ENCODE results near the gene HIPK3.
A peak's percentile ranks its signal among the peaks of the same experiment; 100 is the strongest.
"Not testable (repeated sequence)": the region's sequence is repeated elsewhere in the genome, so short reads cannot be mapped to it uniquely, and the experiment has no call there.

Gene HIPK3

DNA sequence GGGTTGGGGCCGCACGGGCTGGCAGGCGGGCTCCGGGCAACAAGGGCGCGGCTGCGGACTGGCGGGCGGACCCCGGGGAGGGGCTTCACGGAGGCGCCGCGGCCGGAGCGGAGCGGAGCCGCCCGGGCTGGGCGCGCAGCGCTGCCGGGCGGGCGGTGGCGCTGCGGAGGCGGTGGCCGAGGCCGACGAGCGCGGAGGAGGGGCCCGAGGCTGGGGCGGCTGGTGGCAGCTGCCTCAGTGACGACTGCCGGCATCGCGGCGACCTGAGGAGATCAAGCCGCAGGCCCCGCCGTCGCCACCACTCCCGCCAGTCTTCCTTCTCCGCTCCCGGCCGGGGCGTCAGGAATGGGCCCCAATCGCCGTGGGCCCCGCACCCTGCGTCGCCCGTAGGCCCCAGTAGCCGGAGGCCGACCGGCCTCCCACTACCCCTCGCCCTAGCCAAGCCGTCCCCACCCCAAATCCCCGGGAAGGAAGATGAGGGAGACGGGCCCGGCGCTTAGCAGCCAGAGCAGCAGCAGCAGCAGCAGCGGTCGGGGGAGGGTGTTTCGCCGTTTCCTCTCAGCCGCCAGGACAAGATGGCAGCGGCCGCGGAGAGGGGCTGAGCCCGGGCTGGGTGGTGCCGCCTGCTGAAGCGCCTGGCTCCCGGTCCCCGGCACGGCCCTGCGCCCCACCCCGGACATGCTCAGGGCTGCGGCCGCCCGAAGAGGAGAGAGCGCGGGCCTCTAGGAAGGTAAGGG lies at the start of gene HIPK3:
TSS of gene HIPK3 (plus strand) at position 222 of the 737 bp plus-strand sequence.
- DNase-seq (ENCODE audit: low spot score): peak; percentile 74

DNA sequence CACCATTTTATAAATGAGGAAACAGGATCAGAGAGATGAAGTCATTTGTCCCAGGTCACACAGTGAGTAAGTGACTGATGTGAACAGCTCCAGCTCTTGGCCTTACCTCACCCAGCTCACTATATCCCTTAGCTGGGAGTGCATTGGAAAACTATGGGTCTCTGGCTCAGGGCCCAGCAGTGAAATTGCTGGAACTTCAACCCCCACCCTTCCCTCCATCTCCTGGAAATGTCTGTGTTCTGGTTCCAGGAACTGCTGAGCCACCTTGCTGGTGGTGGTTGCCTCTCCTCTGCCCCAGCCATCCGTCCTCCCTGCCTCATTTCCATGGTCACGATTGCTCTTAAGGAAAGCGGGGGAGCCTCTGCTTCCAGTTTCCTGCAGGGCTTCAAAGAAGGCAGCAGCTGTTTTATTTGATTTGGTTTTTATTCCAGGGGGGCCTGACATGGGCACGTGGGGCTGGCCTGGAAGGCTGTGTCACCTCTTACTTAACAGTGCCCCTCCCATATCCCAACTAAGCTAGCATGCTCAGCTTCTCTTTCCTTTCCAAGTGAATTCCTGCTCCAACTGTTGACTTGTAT lies 49.7 kb upstream of the HIPK3 start:
- no peak for DNase-seq (ENCODE audit: low spot score)

DNA sequence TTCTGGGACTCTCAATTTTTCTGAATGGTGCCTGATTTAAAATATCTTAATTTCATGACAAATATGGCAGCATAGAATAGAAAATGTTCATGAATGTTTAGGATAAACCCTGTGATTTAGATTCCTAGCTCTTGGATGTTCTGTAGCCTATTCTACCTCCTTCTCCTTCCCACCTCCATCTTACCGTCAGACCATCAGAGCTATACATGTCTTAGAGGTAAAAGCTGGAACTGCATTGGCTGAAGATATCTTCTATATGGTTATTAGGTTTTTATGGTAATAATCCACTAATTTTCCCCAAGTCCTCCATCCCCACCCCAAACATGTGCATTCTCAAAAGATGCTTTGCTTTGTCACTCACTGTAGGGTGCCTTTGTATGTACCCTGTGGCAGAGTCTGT lies 49.0 kb upstream of the HIPK3 start:
- DNase-seq (ENCODE audit: low spot score): no peak

DNA sequence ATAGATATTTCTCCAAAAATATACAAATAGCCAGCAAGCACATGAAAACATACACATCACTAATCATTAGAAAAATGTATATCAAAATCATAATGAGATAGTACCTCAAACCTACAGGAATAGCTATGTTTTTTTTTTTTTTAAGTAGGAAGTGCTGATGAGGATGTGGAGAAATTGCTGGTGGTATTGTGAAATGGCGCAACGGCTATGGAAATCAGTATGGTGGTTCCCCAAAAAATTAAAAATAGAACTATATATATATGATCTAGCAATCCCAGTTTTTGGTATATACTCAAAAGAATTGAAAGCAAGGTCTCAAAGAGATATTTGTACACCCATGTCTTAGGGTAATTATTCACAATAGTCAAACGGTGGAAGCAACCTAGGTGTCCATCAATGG lies 46.0 kb upstream of the HIPK3 start:
- DNase-seq (ENCODE audit: low spot score): no peak

DNA sequence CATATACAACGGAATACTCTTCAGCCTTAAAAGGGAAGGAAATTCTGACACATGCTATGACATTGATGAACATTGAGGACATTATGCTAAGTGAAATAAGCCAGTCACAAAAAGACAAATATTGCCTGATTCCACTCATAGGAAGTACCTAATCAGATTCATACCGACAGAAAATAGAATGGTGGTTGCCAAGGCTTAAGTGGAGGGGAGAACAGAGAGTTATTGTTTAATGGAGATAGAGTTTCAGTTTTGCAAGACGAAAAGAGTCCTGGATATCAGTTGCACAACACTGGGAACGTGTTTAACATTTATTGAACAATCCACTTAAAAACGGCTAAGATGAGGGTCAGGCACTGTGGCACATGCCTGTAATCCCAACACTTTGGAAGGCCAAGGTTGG lies 45.6 kb upstream of the HIPK3 start:
- DNase-seq (ENCODE audit: low spot score): no peak

DNA sequence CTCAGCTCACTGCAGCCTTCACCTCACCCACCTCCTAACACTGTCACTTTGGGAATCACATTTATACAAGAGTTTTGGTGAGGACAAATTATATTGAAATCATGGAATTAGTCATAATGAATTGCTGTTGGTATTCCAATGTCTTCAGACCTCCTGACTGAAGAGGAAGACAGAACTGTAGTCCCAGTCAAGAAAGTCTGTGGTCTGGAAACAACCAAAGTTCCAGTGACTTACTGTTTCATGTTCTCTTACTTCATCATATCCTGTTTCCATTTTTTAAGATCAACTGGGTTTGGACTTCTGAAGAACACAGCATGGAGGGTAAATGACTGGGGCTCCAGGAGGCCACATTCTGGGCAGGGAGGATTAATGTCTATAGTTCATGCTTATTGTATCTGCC lies 43.0 kb upstream of the HIPK3 start:
- DNase-seq (ENCODE audit: low spot score): no peak

DNA sequence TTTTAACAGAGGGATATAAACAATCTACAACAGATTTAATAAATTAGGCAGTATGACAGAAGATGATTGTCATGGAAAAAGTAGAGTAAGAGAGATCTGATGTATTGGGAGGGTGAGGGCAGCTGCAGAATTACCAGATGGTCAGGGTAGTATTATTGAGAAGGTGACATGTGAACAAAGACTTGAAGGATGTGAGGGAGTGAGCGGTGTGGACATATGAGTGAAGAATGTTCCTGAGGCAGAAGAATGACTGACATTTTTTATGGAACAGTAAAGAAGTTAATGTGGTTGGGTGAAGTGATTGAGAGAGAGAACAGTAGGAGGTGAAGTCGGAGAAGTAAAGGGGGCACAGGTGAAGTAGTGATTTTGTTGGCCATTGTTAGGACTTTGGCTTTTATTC lies 42.4 kb upstream of the HIPK3 start:
- no peak for DNase-seq (ENCODE audit: low spot score)

DNA sequence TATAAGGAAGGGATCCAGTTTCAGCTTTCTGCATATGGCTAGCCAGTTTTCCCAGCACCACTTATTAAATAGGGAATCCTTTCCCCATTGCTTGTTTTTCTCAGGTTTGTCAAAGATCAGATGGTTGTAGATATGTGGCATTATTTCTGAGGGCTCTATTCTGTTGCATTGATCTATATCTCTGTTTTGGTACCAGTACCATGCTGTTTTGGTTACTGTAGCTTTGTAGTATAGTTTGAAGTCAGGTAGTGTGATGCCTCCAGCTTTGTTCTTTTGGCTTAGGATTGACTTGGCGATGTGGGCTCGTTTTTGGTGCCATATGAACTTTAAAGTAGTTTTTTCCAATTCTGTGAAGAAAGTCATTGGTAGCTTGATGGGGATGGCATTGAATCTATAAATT lies 40.5 kb upstream of the HIPK3 start:
- not testable (repeated sequence) for DNase-seq (ENCODE audit: low spot score)

DNA sequence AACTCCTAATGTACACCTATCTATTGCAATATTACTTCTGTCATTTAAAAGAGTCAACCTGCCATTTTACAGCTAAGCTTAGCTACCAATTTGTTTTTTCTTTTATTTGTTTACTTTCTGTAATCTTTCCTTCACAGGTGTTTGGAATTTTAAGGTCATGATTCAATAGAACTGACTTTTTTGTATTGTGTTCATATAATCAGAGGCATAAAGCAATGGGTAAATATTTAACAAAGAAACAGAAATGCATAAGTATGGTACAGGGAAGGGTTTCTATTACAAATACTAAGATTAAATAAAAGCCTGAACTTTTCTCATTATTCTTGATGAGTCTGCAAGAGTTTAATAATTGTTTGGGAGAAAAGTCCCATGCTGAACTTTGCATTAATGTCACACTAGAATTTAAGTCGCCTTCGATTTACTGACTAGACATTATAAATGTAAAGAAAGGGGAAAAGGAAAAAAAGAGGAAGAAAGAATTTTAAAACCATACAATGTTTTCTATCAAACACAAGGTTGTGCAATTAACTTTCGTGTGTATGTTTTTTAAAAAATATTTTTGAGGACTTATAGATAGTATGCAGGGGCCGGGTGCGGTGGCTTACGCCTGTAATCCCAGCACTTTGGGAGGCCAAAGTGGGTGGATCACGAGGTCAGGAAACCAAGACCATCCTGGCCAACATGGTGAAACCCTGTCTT lies 35.0 kb upstream of the HIPK3 start:
- no peak for DNase-seq (ENCODE audit: low spot score)

DNA sequence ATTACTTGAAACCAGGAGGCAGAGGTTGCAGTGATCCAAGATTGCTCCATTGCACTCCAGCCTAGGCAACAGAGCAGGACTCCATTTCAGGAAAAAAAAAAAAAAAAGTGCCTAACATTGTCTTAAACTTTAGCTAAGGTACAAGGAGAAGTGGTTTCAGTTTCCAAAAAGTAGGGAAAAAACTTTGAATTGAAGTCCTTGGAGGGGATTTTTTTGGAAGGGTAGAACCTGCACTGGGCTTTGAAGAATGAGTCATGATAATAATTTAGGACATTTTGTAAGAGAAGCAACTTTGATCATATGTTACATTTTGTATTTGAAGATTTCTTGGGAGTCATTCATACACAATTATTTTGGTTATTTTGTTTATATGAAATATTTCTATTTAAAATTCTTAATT lies 31.8 kb upstream of the HIPK3 start:
- DNase-seq (ENCODE audit: low spot score): no peak

DNA sequence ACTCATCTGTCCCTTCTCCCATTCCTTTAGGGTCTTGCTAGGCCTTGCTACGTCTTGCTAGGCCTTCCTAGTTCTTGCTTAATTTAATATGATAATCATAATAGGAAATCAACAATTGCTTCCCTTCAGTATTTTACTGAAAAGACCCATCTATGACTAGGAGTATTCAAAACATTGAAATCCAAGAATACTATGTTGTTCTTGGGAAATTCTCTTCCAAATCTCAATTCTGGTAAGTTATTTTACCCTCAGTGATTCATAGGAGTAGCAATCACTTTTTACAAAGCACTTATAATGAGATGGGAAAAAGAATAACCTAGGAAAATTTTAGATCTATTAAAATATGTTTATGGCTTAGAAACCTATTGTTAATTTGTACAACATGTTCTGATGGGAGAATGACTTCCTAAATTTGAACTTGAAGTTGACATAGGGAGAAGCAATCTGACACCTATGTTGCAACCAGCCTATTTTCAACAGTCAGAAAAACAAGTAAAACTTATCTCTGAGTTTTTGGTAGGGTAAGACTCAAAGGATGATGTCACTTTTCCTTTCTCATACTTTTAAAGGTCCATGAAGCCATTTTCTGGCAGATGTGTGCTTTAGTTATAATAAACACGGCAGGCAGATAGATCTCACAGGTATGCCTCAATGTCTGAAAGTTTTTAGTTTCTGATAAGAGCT lies 29.5 kb upstream of the HIPK3 start:
- no peak for DNase-seq (ENCODE audit: low spot score)

DNA sequence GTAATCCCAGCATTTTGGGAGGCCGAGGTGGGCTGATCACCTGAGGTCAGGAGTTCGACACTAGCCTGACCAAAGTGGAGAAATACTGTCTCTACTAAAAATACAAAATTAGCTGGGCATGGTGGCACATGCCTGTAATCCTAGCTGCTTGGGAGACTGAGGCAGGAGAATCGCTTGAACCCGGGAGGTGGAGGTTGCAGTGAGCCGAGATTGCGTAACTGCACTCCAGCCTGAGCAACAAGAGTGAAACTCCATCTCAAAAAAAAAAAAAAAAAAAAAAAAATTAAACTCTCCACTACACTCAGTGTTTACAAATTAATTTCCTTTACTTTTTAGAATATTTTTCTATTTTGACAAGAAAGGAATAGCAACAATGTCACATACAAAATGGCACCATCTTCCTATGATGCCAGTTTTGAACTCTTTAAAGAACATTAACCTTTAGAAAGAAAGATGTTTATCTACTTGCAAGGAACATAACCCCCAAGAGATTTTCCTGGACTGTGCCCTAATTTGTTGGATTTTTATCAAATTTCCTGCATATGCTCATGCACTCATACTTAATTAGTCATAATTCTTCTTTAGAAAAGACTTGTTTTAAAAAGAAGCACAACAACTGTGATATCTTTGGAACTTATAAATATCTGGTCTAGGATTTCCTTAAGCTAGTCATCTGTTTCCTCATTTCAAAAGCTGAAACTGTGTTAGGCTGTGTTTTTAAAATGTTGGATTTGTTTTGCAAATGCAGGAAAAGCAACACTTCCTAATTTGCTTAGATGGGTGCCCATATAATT lies 22.6 kb upstream of the HIPK3 start:
- no peak for DNase-seq (ENCODE audit: low spot score)

DNA sequence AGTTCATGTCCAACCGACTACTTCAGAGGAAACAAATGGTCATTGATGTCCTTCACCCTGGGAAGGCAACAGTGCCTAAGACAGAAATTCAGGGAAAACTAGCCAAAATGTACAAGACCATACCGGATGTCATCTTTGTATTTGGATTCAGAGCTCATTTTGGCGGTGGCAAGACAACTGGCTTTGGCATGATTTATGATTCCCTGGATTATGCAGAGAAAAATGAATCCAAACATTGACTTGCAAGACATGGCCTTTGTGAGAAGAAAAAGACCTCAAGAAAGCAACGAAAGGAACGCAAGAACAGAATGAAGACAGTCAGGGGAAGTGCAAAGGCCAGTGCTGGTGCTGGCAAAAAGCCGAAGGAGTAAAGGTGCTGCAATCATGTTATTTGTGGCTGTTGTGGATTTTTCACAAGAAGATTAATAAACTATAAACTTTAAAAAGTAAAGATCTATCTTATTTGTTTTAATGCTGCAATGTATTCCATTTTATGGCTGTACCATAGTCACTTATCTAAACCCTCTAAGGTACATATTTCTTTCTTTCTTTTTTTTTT lies 20.1 kb upstream of the HIPK3 start:
- DNase-seq (ENCODE audit: low spot score): no peak

DNA sequence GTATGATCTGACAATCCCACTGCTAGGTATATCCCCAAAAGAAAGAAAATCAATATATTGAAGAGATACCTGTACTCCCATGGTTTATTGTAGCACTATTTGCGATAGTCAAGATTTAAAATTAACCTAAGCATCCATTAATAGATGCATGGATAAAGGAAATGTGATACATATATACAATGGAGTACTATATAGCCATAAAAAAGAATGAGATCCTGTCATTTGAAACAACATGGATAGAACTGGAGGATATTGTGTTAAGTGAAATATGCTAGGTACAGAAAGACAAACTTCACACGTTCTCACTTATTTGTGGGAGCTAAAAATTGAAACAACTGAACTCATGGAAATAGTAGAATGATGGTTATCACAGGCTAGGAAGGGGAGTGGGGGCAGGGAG lies 14.6 kb upstream of the HIPK3 start:
- no peak for DNase-seq (ENCODE audit: low spot score)

DNA sequence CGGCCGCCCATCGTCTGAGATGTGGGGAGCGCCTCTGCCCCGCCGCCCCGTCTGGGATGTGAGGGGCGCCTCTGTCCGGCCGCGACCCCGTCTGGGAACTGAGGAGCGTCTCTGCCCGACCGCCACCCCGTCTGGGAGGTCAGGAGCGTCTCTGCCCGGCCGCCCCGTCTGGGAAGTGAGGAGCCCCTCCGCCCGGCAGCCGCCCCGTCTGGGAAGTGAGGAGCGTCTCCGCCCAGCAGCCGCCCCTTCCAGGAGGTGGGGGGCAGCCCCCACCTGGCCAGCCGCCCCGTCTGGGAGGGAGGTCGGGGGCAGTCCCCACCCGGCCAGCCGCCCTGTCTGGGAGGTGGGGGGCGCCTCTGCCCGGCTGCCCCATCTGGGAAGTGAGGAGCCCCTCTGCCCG lies 13.5 kb upstream of the HIPK3 start:
- not testable (repeated sequence) for DNase-seq (ENCODE audit: low spot score)

DNA sequence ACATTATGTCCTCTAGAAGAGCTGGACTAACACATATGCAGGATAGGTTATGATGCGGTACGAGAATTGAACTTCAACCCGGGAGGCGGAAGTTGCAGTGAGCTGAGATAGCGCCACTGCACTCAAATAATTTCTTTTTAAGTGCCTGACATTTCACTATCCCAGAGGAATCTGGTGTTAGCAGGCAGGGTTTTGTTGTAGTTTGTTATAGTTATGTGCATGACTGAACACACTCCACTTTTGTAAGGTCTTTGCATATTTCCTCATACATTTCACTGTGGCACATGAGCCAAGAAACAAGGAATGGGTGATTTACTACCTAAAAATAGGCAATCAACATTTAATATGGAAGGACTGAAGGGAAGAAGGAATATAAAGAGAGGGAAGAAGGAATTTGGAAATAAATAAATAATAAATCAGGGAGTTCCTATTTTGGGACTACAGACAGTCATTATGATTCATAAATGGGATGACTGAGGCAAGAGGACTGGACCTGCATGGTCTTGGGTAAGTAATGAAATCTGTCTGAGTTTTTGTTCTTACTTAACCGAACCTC lies 8.7 kb upstream of the HIPK3 start:
- DNase-seq (ENCODE audit: low spot score): no peak

DNA sequence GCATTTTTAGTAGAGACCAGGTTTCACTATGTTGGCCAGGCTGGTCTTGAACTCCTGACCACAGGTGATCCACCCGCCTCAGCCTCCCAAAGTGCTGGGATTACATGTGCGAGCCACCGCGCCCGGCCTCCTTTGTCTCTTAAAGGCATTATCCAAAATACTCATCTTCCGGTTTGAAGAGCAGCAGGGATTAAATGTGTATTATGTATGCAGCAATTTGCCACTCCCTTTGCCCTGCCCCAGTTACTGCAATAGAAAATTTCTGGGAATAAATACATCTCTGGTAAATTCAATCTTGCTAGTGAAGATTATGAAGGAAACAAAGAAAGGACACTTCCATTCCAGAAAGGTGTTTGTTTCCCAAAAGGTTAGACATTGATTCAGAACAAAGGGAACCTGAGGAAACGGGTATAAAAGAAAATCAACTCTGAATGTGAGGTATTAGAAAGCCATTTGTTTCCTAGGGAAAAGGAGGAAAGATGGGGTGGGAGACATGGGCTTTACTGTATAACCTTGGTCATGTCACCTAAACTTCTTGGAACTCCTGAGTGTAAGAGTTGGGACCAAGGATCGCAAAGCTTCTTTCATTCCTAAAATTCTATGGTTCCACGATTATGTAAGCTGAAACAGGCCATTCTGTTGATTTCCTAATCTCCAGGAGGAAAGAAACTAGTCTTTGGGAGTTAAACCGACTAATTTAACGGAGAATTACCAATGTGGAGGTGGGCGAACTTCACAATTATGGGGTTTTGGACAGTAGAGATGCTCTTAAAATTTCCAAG lies 959 bp upstream of the HIPK3 start:
- no peak for DNase-seq (ENCODE audit: low spot score)

DNA sequence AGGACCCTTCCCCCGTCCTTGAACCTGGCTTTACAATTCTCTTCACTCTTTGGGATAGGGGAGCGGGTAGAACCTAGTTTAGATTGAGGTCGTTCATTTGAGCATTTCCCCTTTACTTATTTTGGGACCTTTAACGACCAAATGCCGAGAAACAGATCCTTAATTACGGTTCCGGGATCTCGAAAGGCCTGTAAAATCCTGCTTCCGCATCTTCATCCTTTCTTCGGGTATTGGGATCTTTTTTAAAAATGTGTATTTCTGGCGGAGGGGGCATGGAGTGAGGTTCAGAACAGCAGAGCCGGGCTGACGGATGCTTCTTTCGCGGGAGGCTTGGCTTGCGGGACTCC lies 395 bp upstream of the HIPK3 start:
- DNase-seq (ENCODE audit: low spot score): no peak

DNA sequence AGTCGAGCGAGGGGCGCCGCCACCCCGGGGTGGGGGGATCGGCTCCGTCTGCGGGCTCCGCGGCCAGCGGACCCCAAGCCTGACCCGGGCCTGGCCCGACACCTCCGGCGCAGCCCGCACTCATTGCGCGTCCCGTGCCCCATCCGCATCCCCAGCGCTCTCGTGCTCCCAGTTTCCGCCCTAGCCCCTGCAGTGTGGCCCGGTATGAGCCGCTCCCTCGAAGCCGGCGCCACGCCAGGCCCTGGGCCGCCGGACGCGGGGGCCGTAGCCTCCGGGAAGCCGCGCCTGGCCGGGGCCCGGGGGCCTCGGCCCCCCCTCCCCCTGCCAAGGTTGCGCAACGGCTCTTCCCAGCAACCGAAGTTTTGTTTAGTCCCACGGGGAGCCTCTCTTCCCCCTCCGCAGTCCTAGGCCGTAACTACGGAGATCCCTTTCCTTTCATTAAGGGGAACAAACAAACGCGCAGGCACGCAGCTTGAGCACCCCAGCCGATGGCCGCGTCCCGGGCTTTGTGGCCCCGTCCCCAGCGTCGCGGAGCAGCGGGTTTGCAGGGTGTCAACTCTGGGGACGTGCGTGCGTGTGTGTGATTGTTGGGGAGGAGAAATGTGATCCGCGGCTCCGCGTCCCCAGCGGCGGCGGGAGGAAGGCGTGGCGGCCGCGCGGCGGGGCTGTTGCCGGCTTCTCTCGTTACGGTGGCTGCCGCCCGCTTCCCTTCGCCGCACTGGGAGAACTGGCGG lies 883 bp downstream of the HIPK3 start:
- DNase-seq (ENCODE audit: low spot score): peak; percentile 66

DNA sequence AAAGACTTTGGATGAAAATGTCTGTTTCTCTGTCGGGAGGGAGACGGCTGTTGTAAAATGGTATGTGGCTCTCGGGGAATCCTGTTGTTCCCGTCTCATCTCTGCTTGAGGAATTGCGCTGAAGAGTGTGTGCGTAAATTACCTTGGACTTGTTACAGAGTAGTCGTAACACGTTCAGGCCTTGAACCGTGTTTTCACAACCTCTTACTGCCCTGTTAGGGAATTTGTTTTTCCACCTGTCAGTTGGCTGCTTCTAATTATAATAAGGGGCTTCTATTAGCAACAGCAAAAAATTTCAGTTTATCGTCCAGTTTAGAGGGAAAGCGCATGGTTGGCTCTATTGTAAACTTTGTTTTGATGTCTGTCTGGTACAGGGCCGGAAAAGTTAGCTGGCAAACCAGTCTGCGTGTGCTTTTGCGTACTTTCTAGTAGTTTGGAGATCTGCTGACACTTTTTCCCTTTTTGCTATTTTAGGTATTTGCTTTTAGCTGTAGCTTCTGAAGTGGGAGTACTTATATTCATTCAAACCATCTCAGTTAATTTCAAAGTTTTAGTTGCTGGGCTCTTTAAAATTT lies 1.5 kb downstream of the HIPK3 start:
- no peak for DNase-seq (ENCODE audit: low spot score)

All from CD4-positive, alpha-beta T cell treated with Interleukin-2 at 100 ng/mL for 4 hours (primary cell).